ENCODE data around the gene LONRF2. TPM values are rescaled to one million over a fixed set of nuclear protein-coding genes. Genes with fewer than 3 reads are reported as not detected.

The LONRF2 gene
- total and polyA plus RNA-seq, 2 of the 13 experiments (the other 11 are each of a cell fraction or from before 2014, with no cell fraction given): not detected

DNA sequence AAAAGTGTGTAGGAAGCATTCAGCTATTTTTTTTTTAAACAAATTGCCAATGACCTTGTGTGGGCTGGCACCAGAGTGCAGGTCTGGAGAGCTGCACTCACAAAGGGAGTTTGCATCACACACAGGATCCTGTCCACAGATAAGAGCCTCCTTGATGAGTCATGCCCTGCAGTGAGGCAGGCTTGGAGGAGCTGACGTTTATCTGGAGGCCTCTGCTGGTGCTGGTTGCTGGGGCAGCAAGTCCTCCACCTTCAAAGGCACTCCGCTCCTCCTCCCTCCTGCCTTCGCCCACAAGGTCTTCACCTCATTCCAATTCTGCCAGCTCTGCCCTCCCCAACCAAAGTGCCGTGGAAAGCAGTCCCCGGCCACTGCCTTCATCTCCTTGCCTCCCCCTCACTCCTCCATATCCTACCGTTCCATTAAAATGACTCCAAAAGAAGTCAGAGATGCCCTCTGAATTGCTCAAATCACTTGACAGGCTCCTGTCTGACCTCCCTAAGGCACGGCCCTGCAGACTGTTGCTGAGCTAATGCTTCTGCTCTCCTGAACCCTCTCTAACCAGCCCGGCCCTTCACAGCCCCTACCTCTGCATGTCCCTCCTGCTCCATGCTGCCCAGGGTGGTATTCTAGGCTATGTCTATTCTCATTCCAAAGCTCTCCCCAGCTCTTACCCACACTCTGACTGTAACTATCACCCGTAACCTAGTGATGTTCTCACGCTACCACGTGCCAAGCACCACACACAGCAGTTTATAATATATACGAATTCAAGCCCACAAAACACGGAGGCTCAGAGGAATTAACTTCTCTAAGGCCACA, 30.9 kb downstream of the LONRF2 start (continued):
- TF ChIP-seq, protein P1, sequence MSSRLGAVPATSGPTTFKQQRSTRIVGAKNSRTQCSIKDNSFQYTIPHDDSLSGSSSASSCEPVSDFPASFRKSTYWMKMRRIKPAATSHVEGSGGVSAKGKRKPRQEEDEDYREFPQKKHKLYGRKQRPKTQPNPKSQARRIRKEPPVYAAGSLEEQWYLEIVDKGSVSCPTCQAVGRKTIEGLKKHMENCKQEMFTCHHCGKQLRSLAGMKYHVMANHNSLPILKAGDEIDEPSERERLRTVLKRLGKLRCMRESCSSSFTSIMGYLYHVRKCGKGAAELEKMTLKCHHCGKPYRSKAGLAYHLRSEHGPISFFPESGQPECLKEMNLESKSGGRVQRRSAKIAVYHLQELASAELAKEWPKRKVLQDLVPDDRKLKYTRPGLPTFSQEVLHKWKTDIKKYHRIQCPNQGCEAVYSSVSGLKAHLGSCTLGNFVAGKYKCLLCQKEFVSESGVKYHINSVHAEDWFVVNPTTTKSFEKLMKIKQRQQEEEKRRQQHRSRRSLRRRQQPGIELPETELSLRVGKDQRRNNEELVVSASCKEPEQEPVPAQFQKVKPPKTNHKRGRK (CRISPR knock-in tag; IDR thresholded peaks at IDR 0.05): no peak
- TF ChIP-seq MIER3 (CRISPR knock-in tag; IDR thresholded peaks at IDR 0.05; ENCODE audit: borderline replicate concordance) (no peak), ZNF747 (CRISPR knock-in tag; IDR thresholded peaks at IDR 0.05; ENCODE audit: borderline replicate concordance) (no peak), ZMYM2 (CRISPR knock-in tag; IDR thresholded peaks at IDR 0.05) (no peak), SYNCRIP (IDR thresholded peaks at IDR 0.05; ENCODE audit: insufficient read depth, low read depth, low read length) (no peak), CREM (IDR thresholded peaks at IDR 0.05) (no peak), CREM (CRISPR knock-in tag; IDR thresholded peaks at IDR 0.05) (no peak), NFATC3 (CRISPR knock-in tag; IDR thresholded peaks at IDR 0.05) (no peak), XRCC5 (optimal IDR thresholded peaks at IDR 0.05; ENCODE audit: low read length) (peak; percentile 31), MIXL1 (CRISPR knock-in tag; IDR thresholded peaks at IDR 0.05) (no peak), TCF7 (IDR thresholded peaks at IDR 0.05; ENCODE audit: low read depth) (no peak), ZBTB7B (CRISPR knock-in tag; IDR thresholded peaks at IDR 0.05) (no peak), JUND (CRISPR knock-in tag; IDR thresholded peaks at IDR 0.05) (0 out of 2 replicates have a peak, but pooled peaks have one; percentile 22), REXO4 (CRISPR knock-in tag; IDR thresholded peaks at IDR 0.05; ENCODE audit: borderline replicate concordance) (no peak), SETDB1 (CRISPR knock-in tag; IDR thresholded peaks at IDR 0.05; ENCODE audit: borderline replicate concordance) (no peak), PCBP2 (optimal IDR thresholded peaks at IDR 0.05; ENCODE audit: low read depth, low read length, poor library complexity, severe bottlenecking) (no peak), SOX6 (IDR thresholded peaks at IDR 0.05) (no peak), SOX6 (CRISPR knock-in tag; IDR thresholded peaks at IDR 0.05) (peak; percentile 43), NFKB2 (CRISPR knock-in tag; IDR thresholded peaks at IDR 0.05; ENCODE audit: borderline replicate concordance) (no peak)
- TF ChIP-seq, protein P2, sequence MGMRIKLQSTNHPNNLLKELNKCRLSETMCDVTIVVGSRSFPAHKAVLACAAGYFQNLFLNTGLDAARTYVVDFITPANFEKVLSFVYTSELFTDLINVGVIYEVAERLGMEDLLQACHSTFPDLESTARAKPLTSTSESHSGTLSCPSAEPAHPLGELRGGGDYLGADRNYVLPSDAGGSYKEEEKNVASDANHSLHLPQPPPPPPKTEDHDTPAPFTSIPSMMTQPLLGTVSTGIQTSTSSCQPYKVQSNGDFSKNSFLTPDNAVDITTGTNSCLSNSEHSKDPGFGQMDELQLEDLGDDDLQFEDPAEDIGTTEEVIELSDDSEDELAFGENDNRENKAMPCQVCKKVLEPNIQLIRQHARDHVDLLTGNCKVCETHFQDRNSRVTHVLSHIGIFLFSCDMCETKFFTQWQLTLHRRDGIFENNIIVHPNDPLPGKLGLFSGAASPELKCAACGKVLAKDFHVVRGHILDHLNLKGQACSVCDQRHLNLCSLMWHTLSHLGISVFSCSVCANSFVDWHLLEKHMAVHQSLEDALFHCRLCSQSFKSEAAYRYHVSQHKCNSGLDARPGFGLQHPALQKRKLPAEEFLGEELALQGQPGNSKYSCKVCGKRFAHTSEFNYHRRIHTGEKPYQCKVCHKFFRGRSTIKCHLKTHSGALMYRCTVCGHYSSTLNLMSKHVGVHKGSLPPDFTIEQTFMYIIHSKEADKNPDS (CRISPR knock-in tag; IDR thresholded peaks at IDR 0.05): no peak
- TF ChIP-seq, protein P3, sequence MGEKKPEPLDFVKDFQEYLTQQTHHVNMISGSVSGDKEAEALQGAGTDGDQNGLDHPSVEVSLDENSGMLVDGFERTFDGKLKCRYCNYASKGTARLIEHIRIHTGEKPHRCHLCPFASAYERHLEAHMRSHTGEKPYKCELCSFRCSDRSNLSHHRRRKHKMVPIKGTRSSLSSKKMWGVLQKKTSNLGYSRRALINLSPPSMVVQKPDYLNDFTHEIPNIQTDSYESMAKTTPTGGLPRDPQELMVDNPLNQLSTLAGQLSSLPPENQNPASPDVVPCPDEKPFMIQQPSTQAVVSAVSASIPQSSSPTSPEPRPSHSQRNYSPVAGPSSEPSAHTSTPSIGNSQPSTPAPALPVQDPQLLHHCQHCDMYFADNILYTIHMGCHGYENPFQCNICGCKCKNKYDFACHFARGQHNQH (CRISPR knock-in tag; IDR thresholded peaks at IDR 0.05): no peak
- TF ChIP-seq, protein P4, sequence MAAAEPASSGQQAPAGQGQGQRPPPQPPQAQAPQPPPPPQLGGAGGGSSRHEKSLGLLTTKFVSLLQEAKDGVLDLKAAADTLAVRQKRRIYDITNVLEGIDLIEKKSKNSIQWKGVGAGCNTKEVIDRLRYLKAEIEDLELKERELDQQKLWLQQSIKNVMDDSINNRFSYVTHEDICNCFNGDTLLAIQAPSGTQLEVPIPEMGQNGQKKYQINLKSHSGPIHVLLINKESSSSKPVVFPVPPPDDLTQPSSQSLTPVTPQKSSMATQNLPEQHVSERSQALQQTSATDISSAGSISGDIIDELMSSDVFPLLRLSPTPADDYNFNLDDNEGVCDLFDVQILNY (CRISPR knock-in tag; conservative IDR thresholded peaks at IDR 0.05): no peak
- TF ChIP-seq, protein P5, sequence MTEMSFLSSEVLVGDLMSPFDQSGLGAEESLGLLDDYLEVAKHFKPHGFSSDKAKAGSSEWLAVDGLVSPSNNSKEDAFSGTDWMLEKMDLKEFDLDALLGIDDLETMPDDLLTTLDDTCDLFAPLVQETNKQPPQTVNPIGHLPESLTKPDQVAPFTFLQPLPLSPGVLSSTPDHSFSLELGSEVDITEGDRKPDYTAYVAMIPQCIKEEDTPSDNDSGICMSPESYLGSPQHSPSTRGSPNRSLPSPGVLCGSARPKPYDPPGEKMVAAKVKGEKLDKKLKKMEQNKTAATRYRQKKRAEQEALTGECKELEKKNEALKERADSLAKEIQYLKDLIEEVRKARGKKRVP (CRISPR knock-in tag; IDR thresholded peaks at IDR 0.05): peak in 1 of 2 experiments; percentile 68; a peak in 2 of 4 replicates
